ENCODE measurements around the gene MARF1.

DNA sequence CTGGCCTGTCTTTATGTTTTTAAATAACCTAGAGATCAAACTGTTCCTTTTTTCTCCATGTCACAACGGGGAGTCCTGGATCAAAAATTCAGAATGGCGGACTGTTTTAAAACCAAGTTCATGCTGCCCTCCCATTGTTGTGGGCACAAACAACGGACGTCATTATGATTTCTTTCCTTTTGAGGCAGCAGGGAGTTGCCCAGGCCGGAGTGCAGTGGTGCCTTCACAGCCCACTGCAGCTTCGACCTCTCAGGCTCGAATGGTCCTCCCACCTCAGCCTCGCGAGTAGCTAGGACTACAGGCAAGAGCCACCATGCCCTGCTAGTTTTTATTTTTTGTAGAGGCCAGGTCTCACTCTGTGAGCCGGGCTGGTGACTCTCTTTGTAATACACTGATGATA is 33.6 kb upstream of the MARF1 start:
- TF ChIP-seq, protein P1, sequence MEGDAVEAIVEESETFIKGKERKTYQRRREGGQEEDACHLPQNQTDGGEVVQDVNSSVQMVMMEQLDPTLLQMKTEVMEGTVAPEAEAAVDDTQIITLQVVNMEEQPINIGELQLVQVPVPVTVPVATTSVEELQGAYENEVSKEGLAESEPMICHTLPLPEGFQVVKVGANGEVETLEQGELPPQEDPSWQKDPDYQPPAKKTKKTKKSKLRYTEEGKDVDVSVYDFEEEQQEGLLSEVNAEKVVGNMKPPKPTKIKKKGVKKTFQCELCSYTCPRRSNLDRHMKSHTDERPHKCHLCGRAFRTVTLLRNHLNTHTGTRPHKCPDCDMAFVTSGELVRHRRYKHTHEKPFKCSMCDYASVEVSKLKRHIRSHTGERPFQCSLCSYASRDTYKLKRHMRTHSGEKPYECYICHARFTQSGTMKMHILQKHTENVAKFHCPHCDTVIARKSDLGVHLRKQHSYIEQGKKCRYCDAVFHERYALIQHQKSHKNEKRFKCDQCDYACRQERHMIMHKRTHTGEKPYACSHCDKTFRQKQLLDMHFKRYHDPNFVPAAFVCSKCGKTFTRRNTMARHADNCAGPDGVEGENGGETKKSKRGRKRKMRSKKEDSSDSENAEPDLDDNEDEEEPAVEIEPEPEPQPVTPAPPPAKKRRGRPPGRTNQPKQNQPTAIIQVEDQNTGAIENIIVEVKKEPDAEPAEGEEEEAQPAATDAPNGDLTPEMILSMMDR (IDR thresholded peaks at IDR 0.05 in 2 of 3, conservative IDR thresholded peaks at IDR 0.05 in 1 of 3; ENCODE audit: borderline replicate concordance in 1 of 3, insufficient read depth in 1 of 3, low read depth in 2 of 3, low read length in 2 of 3): no peak
- TF ChIP-seq TCF7L2 (IDR thresholded peaks at IDR 0.05; ENCODE audit: borderline replicate concordance, extremely low read depth, insufficient read depth, insufficient read length) (no peak), EZH2 (IDR thresholded peaks at IDR 0.05) (no peak), YY1 (IDR thresholded peaks at IDR 0.05; ENCODE audit: extremely low read depth, insufficient replicate concordance, low read depth, low read length) (no peak), POLR2A (IDR thresholded peaks at IDR 0.05; ENCODE audit: borderline replicate concordance, extremely low read depth, insufficient read depth, insufficient read length) (no peak)
- TF ChIP-seq, protein P2, sequence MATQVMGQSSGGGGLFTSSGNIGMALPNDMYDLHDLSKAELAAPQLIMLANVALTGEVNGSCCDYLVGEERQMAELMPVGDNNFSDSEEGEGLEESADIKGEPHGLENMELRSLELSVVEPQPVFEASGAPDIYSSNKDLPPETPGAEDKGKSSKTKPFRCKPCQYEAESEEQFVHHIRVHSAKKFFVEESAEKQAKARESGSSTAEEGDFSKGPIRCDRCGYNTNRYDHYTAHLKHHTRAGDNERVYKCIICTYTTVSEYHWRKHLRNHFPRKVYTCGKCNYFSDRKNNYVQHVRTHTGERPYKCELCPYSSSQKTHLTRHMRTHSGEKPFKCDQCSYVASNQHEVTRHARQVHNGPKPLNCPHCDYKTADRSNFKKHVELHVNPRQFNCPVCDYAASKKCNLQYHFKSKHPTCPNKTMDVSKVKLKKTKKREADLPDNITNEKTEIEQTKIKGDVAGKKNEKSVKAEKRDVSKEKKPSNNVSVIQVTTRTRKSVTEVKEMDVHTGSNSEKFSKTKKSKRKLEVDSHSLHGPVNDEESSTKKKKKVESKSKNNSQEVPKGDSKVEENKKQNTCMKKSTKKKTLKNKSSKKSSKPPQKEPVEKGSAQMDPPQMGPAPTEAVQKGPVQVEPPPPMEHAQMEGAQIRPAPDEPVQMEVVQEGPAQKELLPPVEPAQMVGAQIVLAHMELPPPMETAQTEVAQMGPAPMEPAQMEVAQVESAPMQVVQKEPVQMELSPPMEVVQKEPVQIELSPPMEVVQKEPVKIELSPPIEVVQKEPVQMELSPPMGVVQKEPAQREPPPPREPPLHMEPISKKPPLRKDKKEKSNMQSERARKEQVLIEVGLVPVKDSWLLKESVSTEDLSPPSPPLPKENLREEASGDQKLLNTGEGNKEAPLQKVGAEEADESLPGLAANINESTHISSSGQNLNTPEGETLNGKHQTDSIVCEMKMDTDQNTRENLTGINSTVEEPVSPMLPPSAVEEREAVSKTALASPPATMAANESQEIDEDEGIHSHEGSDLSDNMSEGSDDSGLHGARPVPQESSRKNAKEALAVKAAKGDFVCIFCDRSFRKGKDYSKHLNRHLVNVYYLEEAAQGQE (IDR thresholded peaks at IDR 0.05; ENCODE audit: low read depth): no peak

Measured in HCT116 (cell line).